ENCODE results near the gene CSNK2A2. TPM values are rescaled to one million over a fixed set of nuclear protein-coding genes. Genes with fewer than 3 reads are reported as not detected.

CSNK2A2 gene
- total RNA-seq, 1 donor from 2014 or later, result 96.2 TPM

GRCh38 chr16:58137581-58137980 is 60.3 kb downstream of the CSNK2A2 start:
- Mint-ChIP-seq H3K9me3 (ENCODE audit: unreplicated experiment) (peaks cover 8% of the 10 kb centered on the region), H3K27ac (ENCODE audit: unreplicated experiment) (no peak overlapping the region), H3K27me3 (ENCODE audit: low read depth, unreplicated experiment) (no peaks in the 10 kb centered on the region), H3K4me1 (ENCODE audit: low read depth, unreplicated experiment) (no peaks in the 10 kb centered on the region), H3K36me3 (ENCODE audit: low read depth, unreplicated experiment) (peaks cover 2% of the 10 kb centered on the region), H3K4me3 (ENCODE audit: unreplicated experiment) (no peak overlapping the region)
- Histone ChIP-seq H3K27me3 (ENCODE audit: insufficient read depth, low read length) (no peaks in the 10 kb centered on the region), H3K27ac (ENCODE audit: low read depth, low read length) (no peak overlapping the region), H3K4me2 (ENCODE audit: low read length) (no peak overlapping the region), H3K9ac (ENCODE audit: low read length) (no peak overlapping the region), H3K36me3 (ENCODE audit: insufficient read depth, low read length) (no peaks in the 10 kb centered on the region), H2AFZ (ENCODE audit: low read depth, low read length) (no peak overlapping the region), H3K4me1 (ENCODE audit: insufficient read depth, low read length) (no peaks in the 10 kb centered on the region), H3K4me3 (ENCODE audit: insufficient read depth, low read depth, low read length) (no peak overlapping the region), H3K9me3 (ENCODE audit: insufficient read depth, low read depth, low read length) (no peaks in the 10 kb centered on the region), H3K79me2 (ENCODE audit: insufficient read depth, low read length) (no peaks in the 10 kb centered on the region), H4K20me1 (ENCODE audit: insufficient read depth, low read length) (no peaks in the 10 kb centered on the region)
- no peak for FAIRE-seq
- DNase-seq (ENCODE audit: low read depth), result no peak
- no peak for TF ChIP-seq EZH2 (IDR thresholded peaks at IDR 0.05; ENCODE audit: insufficient read depth, low read length)
- TF ChIP-seq, protein P1, sequence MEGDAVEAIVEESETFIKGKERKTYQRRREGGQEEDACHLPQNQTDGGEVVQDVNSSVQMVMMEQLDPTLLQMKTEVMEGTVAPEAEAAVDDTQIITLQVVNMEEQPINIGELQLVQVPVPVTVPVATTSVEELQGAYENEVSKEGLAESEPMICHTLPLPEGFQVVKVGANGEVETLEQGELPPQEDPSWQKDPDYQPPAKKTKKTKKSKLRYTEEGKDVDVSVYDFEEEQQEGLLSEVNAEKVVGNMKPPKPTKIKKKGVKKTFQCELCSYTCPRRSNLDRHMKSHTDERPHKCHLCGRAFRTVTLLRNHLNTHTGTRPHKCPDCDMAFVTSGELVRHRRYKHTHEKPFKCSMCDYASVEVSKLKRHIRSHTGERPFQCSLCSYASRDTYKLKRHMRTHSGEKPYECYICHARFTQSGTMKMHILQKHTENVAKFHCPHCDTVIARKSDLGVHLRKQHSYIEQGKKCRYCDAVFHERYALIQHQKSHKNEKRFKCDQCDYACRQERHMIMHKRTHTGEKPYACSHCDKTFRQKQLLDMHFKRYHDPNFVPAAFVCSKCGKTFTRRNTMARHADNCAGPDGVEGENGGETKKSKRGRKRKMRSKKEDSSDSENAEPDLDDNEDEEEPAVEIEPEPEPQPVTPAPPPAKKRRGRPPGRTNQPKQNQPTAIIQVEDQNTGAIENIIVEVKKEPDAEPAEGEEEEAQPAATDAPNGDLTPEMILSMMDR (IDR thresholded peaks at IDR 0.05; ENCODE audit: insufficient read depth, low read depth, low read length), result no peak

GRCh38 chr16:58129097-58129936 is 68.6 kb downstream of the CSNK2A2 start, which contains the start of gene CFAP20:
Gene CFAP20 (minus strand): TSS chr16:58129381. CDS start chr16:58129115, 266 bp downstream.
- no peaks in the 10 kb centered on the region for H3K9me3 ChIP-seq (ENCODE audit: insufficient read depth, low read depth, low read length)
- H3K27me3 ChIP-seq (ENCODE audit: insufficient read depth, low read length), result no peaks in the 10 kb centered on the region
- Mint-ChIP-seq H3K4me3 (ENCODE audit: unreplicated experiment) (peak within 1 kb of the TSS; percentile 89), H3K27ac (ENCODE audit: unreplicated experiment) (peak within 1 kb of the TSS; percentile 44), H3K36me3 (ENCODE audit: low read depth, unreplicated experiment) (no peaks in the 10 kb centered on the region), H3K4me1 (ENCODE audit: low read depth, unreplicated experiment) (peaks cover 25% of the 10 kb centered on the region), H3K27me3 (ENCODE audit: low read depth, unreplicated experiment) (no peaks in the 10 kb centered on the region), H3K9me3 (ENCODE audit: unreplicated experiment) (peaks cover 5% of the 10 kb centered on the region)
- FAIRE-seq, result no peak
- peak within 1 kb of the TSS; percentile 95 for H3K9ac ChIP-seq (ENCODE audit: low read length)
- no peaks in the 10 kb centered on the region for H3K36me3 ChIP-seq (ENCODE audit: insufficient read depth, low read length)
- peaks cover 40% of the 10 kb centered on the region for H4K20me1 ChIP-seq (ENCODE audit: insufficient read depth, low read length)
- H3K4me3 ChIP-seq (ENCODE audit: insufficient read depth, low read depth, low read length), result peak within 1 kb of the TSS; percentile 96
- peaks cover 17% of the 10 kb centered on the region for H3K4me1 ChIP-seq (ENCODE audit: insufficient read depth, low read length)
- TF ChIP-seq EZH2 (IDR thresholded peaks at IDR 0.05; ENCODE audit: insufficient read depth, low read length), result no peak
- TF ChIP-seq, protein P1 (IDR thresholded peaks at IDR 0.05; ENCODE audit: insufficient read depth, low read depth, low read length), result no peak
- peak within 1 kb of the TSS; percentile 87 for H2AFZ ChIP-seq (ENCODE audit: low read depth, low read length)
- peaks cover 48% of the 10 kb centered on the region for H3K79me2 ChIP-seq (ENCODE audit: insufficient read depth, low read length)
- H3K4me2 ChIP-seq (ENCODE audit: low read length), result peak within 1 kb of the TSS; percentile 89
- H3K27ac ChIP-seq (ENCODE audit: low read depth, low read length), result peak within 1 kb of the TSS; percentile 91
- DNase-seq (ENCODE audit: low read depth), result peak; percentile 100

DNA sequence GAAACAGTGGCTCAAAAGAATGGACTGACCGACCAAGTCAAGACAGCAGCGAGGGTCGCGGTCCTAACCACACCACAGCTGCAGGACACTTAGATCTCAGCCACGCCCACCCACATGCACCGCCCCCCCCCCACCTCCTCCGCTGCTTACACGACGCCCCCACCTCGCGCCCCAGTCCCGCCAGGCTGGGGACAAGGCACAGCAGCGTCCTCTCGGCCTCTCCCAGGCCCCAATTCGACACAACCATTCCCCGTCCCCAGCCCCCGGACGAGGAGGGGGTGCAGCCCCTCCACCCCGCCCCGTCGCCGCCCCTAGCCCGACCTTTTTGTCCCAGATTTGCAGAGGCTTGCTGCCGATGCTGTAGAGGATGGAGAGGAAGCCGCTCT is 69.2 kb downstream of the CSNK2A2 start:
- H3K79me2 ChIP-seq (ENCODE audit: insufficient read depth, low read length), result peaks cover 54% of the 10 kb centered on the region
- DNase-seq (ENCODE audit: low read depth), result no peak
- H3K27me3 Mint-ChIP-seq (ENCODE audit: low read depth, unreplicated experiment), result no peaks in the 10 kb centered on the region

More for the DNA sequence above, 69.2 kb downstream of the CSNK2A2 start:
- no peaks in the 10 kb centered on the region for H3K36me3 Mint-ChIP-seq (ENCODE audit: low read depth, unreplicated experiment)
- peak overlapping the region; percentile 44 for H3K27ac Mint-ChIP-seq (ENCODE audit: unreplicated experiment)
- Histone ChIP-seq H3K4me3 (ENCODE audit: insufficient read depth, low read depth, low read length) (peak overlapping the region; percentile 96), H3K36me3 (ENCODE audit: insufficient read depth, low read length) (no peaks in the 10 kb centered on the region), H4K20me1 (ENCODE audit: insufficient read depth, low read length) (peaks cover 46% of the 10 kb centered on the region), H3K4me1 (ENCODE audit: insufficient read depth, low read length) (peaks cover 17% of the 10 kb centered on the region), H3K4me2 (ENCODE audit: low read length) (peak overlapping the region; percentile 89), H3K9ac (ENCODE audit: low read length) (peak overlapping the region; percentile 95), H2AFZ (ENCODE audit: low read depth, low read length) (peak overlapping the region; percentile 87), H3K27me3 (ENCODE audit: insufficient read depth, low read length) (no peaks in the 10 kb centered on the region), H3K27ac (ENCODE audit: low read depth, low read length) (peak overlapping the region; percentile 91), H3K9me3 (ENCODE audit: insufficient read depth, low read depth, low read length) (no peaks in the 10 kb centered on the region)
- H3K9me3 Mint-ChIP-seq (ENCODE audit: unreplicated experiment), result peaks cover 5% of the 10 kb centered on the region
- FAIRE-seq, result no peak
- TF ChIP-seq, protein P1 (IDR thresholded peaks at IDR 0.05; ENCODE audit: insufficient read depth, low read depth, low read length), result no peak
- no peak for TF ChIP-seq EZH2 (IDR thresholded peaks at IDR 0.05; ENCODE audit: insufficient read depth, low read length)
- peak overlapping the region; percentile 89 for H3K4me3 Mint-ChIP-seq (ENCODE audit: unreplicated experiment)
- H3K4me1 Mint-ChIP-seq (ENCODE audit: low read depth, unreplicated experiment), result peaks cover 27% of the 10 kb centered on the region

Data from astrocyte (in vitro differentiated cells and primary cell).